ENCODE data around the gene BRSK2.
"Not testable (repeated sequence)": the region's sequence is repeated elsewhere in the genome, so short reads cannot be mapped to it uniquely, and the experiment has no call there.

BRSK2 gene

GRCh38 chr11:1389932-1390568 lies at the start of gene BRSK2:
Gene BRSK2, plus strand, starts transcription at chr11:1389934. Its CDS starts 351 bp downstream, at chr11:1390285.
- no peak for DNase-seq (ENCODE audit: low read depth in 2 of 2)

- no peak for DNase-seq (ENCODE audit: low read depth in 2 of 2)
Observed at GRCh38 chr11:1340111-1340510, 49.6 kb upstream of the BRSK2 start.

GRCh38 chr11:1341226-1341625 lies 48.5 kb upstream of the BRSK2 start:
- not testable (repeated sequence) for DNase-seq (ENCODE audit: low read depth in 2 of 2)

- no peak for DNase-seq (ENCODE audit: low read depth in 2 of 2)
Observed at GRCh38 chr11:1341928-1342524, 47.7 kb upstream of the BRSK2 start.

- no peak for DNase-seq (ENCODE audit: low read depth in 2 of 2)
Observed at GRCh38 chr11:1342946-1343345, 46.8 kb upstream of the BRSK2 start.

- DNase-seq (ENCODE audit: low read depth in 2 of 2), result no peak
Observed at GRCh38 chr11:1343391-1344055, 46.2 kb upstream of the BRSK2 start.

- DNase-seq (ENCODE audit: low read depth in 2 of 2), result no peak
Observed at GRCh38 chr11:1344056-1344635, 45.6 kb upstream of the BRSK2 start.

- no peak for DNase-seq (ENCODE audit: low read depth in 2 of 2)
Observed at GRCh38 chr11:1345737-1346513, 43.8 kb upstream of the BRSK2 start.

GRCh38 chr11:1346669-1347390 lies 42.9 kb upstream of the BRSK2 start:
- no peak for DNase-seq (ENCODE audit: low read depth in 2 of 2)

GRCh38 chr11:1347411-1347999 lies 42.2 kb upstream of the BRSK2 start:
- not testable (repeated sequence) for DNase-seq (ENCODE audit: low read depth in 2 of 2)

GRCh38 chr11:1348146-1348795 lies 41.5 kb upstream of the BRSK2 start:
- DNase-seq (ENCODE audit: low read depth in 2 of 2), result no peak

GRCh38 chr11:1348796-1349326 lies 40.9 kb upstream of the BRSK2 start:
- DNase-seq (ENCODE audit: low read depth in 2 of 2), result no peak

GRCh38 chr11:1349327-1350041 lies 40.2 kb upstream of the BRSK2 start:
- DNase-seq (ENCODE audit: low read depth in 2 of 2), result no peak

- DNase-seq (ENCODE audit: low read depth in 2 of 2), result no peak
Observed at GRCh38 chr11:1350086-1350725, 39.5 kb upstream of the BRSK2 start.

- DNase-seq (ENCODE audit: low read depth in 2 of 2), result no peak
Observed at GRCh38 chr11:1351278-1351937, 38.3 kb upstream of the BRSK2 start.

- DNase-seq (ENCODE audit: low read depth in 2 of 2), result no peak
Observed at GRCh38 chr11:1352696-1353382, 36.9 kb upstream of the BRSK2 start.

- no peak for DNase-seq (ENCODE audit: low read depth in 2 of 2)
Observed at GRCh38 chr11:1353383-1354124, 36.2 kb upstream of the BRSK2 start.

All from stimulated activated CD4-positive, alpha-beta T cell treated with anti-CD3 and anti-CD28 coated beads, Interleukin-12 subunit alpha, Interleukin-12 subunit beta, amount 100 ng/mL, for 24 hours (primary cell).